ENCODE results near the gene DYNLT4. TPM values are rescaled to one million over a fixed set of nuclear protein-coding genes. Genes with fewer than 3 reads are reported as not detected.
A peak's percentile ranks its signal among the peaks of the same experiment; 100 is the strongest.

DYNLT4 gene
- total and polyA plus RNA-seq, 2 of the 13 experiments (the other 11 are each of a cell fraction or from before 2014, with no cell fraction given): 0.77 TPM; not detected in 1

- no peak for TF ChIP-seq ZNF670 (CRISPR knock-in tag; IDR thresholded peaks at IDR 0.05; ENCODE audit: borderline replicate concordance)
- TF ChIP-seq MED1 (CRISPR knock-in tag; IDR thresholded peaks at IDR 0.05): no peak; the same call in none of the 2 replicates
- peak; percentile 84 for TF ChIP-seq PHF8 (CRISPR knock-in tag; IDR thresholded peaks at IDR 0.05)
- TF ChIP-seq FOXP4 (CRISPR knock-in tag; IDR thresholded peaks at IDR 0.05): no peak
- TF ChIP-seq ZNF547 (CRISPR knock-in tag; IDR thresholded peaks at IDR 0.05): peak; percentile 20; the same call in 1 of the 2 replicates
- TF ChIP-seq ZNF616 (CRISPR knock-in tag; IDR thresholded peaks at IDR 0.05; ENCODE audit: low read depth): peak; percentile 85; the same call in 1 of the 2 replicates
- peak; percentile 91 for TF ChIP-seq ZFX (CRISPR knock-in tag; IDR thresholded peaks at IDR 0.05; ENCODE audit: low read depth)
- TF ChIP-seq ZC3H13 (CRISPR knock-in tag; IDR thresholded peaks at IDR 0.05): peak; percentile 64; the same call in 1 of the 2 replicates
- no peak for TF ChIP-seq ZNF800 (CRISPR knock-in tag; IDR thresholded peaks at IDR 0.05)
- TF ChIP-seq ZNF574 (CRISPR knock-in tag; IDR thresholded peaks at IDR 0.05): peak; percentile 57
- TF ChIP-seq ZNF101 (CRISPR knock-in tag; IDR thresholded peaks at IDR 0.05; ENCODE audit: borderline replicate concordance, low read depth): no peak
- no peak for TF ChIP-seq ELK4 (CRISPR knock-in tag; IDR thresholded peaks at IDR 0.05; ENCODE audit: borderline replicate concordance)
- no peak for TF ChIP-seq NFKBIZ (CRISPR knock-in tag; IDR thresholded peaks at IDR 0.05)
- TF ChIP-seq ARHGAP35 (CRISPR knock-in tag; IDR thresholded peaks at IDR 0.05; ENCODE audit: borderline replicate concordance): no peak; the same call in 1 of the 2 replicates
- TF ChIP-seq REST (IDR thresholded peaks at IDR 0.05; ENCODE audit: borderline replicate concordance in 1 of 2, low read depth in 1 of 2, low read length in 2 of 2): no peak
Observed at GRCh38 chr1:44784094-44785028, 22.8 kb downstream of the DYNLT4 start (continued).
